ENCODE measurements around the gene ARMH4.

DNA sequence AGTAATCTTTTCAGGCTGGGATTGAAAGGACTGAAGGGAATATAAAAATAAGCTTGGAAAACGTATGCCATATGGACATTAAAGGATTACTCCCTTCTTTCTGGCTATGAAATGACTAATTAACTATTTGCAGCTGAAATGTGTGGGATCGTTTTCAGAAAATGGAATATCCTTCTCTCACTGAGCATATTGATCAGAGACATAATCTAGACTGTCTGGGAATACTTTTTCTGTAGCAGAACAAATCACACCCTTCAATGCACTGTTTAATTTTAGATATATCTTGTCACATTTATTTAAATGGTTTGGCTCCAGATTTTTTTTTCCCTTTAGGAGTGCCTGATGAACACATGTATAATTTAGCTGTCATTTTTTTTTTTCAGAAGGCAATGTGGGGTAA lies 37.2 kb upstream of the ARMH4 start:
- TF ChIP-seq POLR2A (IDR thresholded peaks at IDR 0.05) (no peak), CTCF (IDR thresholded peaks at IDR 0.05) (no peak)
